GM12892 (cell line): ENCODE measurements around the gene ANP32D.

ENCODE experiments used
- POLR2A ChIP-seq: IDR thresholded peaks from 2 replicates; pipeline ENCODE4 v1.6.1; 2011; ENCODE audit warnings: low read depth, low read length, control low read depth
- POLR2AphosphoS5 ChIP-seq: IDR thresholded peaks from 2 replicates; pipeline ENCODE4 v1.6.1; 2011; ENCODE audit warnings: low read depth, low read length, control low read depth

- TF ChIP-seq POLR2A (no peak), POLR2AphosphoS5 (no peak)
These were observed 31.3 kb upstream of the ANP32D start for GRCh38 chr12:48441069-48441468.
